Ammon's horn (tissue), 1 donor: ENCODE results near the gene DMPK.
A peak's percentile ranks its signal among the peaks of the same experiment; 100 is the strongest.

ENCODE experiments used
- DNase-seq: peaks from one replicate; pipeline ENCODE4 v3.0.0-alpha.2; 2016; ENCODE audit warnings: low spot score

DMPK gene

DNA sequence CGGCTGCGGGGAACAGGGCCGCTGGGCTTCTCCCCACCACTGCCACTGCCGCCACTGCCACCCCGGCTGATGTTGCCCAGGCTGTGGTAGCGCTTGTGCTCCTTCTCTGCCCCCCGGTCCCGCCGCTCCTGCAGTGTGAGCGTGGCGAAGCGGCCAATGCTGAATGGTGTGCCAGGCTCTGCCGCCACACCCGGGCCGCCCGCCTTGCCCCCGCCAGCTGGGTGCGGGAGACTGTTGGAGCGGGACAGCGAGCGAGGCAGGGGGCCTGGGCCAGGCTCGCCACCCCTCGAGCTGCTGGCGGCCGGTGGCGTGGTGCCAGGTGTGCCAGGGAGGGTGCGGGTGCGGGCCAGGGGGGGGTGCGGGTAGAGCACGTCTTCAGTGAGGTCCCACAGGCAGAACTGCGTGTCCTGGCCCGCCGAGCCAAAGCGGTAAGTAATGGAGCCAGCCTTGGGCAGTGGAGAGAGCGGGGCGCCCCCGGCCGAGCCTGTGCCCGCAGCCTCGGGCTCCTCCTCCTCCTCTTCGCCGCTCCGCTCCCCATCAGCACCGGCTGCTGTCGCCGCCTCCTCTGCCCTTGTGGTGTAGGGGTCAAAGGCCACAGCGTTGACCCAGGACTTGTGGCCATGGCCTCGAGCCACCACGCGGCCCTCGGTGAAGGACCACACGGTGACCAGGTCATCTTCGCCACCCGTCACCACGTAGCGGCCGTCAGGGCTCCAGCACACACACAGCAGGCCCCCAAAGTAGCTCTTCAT is 3.7 kb upstream of the DMPK start:
- no peak for DNase-seq

DNA sequence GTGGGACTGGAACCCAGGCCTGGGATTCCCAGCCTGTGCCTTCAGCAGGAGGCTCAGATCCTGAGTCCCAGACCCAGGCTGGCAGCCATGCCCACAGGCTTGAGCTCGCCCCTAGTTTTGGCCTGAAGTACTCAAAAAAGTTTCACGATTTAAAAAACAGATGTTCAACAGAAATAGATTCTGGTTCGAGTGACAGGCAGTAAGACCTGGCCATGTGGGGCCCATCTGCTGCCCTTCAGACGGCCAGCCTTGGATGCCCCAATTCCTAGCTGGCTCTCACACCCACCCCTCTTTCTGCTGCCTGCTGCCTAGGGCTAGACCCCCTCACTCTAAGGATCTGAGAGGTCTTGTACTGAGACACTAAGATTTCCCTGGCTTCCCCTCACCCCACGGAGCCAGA is 2.8 kb upstream of the DMPK start:
- no peak for DNase-seq

DNA sequence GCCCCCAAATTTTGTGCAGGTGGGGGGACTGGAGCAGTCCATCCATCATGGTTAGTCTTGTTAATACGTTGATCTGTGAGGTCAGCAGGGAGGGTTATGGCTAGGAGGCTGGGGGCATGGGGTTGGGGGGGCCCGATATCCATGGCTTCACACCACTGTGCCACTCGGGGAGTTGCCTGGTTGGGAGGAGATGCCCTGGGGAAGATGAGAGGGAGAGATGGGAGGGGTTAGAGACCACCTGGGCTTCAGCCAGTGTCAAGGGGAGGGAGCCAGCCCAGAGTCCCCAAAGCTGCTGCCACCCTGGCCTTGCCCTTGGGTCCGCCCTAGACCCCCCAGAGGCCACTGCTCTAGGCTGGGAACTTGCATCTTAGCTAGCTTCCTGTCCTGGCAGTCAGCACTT is 1.8 kb upstream of the DMPK start:
- DNase-seq = no peak

DNA sequence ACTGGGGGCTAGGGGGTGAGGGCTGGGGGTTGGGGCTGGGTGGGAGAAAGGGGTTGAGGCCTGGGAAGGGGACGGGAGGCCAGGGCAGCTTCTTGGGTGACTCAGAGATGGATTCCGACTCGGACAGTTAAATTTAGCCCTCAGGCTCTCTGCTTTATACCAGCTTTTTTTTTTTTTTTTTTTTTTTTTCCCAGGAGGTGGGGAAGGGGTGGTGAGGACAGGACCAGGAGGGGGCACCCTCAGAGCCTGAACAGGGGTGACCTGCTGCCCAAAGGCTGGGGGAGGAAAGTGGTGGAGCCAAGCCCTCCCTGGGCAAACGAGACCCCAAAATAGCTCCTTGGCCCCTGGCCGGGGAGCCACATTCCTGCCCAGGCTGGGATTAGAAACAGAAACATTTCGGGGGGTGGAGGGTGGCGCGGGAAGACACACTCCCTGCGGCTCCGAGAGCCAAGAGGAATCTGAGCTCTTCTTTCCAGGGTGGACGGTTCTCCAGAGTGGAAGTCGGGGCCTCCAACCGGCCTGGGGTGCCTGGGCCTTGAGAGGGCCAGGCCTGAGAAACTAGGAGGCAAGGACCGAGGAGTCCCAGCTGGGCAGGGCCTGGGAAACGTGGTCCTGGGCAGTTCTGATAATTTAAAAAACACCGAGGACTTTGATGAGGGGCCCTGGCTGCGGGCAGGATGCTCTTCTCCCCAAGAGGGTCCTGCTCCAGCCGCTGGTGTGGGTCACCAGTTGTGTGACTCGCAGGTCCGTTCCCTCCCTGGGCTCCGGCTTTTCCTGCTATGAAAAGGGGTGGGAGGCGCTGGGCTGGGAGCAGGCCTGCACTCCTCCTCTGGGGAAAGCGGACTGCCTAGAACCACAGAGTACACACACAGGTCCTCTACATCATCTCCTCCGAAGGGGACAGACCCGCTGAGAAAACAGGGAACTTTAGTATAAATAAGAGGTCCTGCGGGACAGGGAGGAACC is 813 bp upstream of the DMPK start:
- no peak for DNase-seq

DNA sequence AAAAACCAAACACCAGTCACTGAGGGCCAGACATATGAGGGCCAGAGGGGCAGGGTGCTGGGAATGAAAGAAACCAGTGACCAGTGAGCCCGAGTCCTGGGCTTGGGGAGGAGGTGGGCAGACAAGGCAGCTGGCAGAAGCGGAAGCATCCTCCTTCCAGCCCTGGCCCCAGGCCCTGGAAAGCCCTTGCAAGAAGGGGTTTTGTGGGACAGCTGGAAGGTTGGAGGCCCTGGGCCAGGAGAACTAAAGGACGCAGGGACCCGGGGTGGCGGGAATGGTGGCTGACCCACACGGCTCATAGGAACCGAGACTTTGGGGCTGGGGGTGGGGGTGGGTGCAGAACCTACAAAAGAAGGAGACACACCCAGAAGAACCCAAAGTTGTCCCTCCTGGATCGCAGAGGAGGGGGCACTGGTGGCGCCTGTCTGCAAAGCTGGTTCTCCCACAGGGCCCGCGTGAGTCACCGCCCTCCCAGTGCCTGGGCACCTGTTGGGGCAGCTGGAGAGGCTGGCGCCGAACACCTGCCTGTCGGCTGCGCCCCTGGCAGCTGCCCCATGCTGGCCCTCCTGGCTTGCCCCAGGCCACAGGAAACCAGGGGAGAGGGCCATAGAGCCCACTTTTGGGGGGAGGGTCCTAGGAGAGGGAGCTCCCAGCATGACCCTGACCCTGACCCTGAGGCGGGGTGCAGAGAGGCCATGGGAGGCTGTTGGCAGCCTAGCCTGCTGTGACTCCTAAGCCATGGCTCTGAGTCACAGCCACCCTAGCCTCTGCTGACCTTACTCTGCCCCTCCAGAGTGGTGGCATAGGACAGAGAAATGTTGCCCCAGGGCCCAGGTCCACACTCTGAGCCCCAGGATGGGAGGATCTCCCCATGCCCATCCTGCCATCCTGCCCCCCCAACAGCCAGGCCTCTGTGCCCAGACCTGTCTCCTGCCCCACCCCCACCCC is 802 bp downstream of the DMPK start:
- DNase-seq = no peak

DNA sequence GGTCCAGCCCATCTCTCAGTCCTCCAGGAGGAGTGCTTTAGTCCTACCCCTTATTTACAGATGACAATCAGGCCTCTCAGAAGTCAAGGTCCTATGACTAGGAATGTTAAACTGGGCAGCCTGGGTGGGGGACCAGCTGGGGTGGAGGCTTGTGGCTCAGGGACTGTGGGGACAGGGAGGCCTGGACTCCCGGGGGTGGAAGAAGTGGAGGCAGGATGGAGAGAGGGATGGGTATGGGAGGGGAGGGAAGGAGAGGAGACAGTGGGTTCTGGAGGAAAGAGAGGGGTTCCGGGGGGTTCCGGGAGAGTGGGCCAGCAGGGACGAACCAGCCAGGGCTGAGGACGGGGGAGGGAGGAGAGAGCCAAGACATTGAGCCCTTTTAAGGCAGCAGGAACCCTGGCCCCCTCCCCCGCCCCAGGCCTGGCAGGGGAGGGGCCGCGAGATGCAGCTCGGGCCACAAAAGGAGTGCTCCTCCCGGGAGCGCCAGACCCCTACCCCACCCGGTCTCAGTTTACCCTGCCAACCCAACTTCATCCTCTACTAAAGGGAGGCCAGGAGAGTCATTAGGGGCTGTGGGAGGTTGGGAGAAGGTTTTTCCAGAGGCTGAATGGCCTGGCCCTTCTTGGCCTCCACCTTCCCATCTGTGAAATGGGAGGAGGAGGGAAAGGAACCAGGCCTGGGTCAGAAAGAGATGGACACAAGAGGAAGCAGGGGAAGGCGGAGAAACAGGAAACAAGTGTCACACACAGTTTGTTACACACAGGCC is 1.7 kb downstream of the DMPK start:
- no peak for DNase-seq

DNA sequence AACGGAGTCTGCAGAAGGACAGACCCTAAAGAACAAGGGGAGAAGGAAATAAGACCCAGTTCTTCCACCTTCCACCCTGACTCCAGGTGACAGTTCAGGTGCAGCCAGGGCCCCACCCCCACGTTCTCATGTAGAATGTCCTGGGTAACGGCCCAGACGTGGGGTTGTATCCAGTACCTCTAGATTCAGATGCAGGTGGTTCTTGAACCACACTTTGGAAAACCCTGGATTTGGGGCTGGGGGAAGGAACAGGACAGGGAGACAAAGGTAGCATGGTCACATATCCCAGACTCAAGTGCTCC is 2.2 kb downstream of the DMPK start:
- no peak for DNase-seq

DNA sequence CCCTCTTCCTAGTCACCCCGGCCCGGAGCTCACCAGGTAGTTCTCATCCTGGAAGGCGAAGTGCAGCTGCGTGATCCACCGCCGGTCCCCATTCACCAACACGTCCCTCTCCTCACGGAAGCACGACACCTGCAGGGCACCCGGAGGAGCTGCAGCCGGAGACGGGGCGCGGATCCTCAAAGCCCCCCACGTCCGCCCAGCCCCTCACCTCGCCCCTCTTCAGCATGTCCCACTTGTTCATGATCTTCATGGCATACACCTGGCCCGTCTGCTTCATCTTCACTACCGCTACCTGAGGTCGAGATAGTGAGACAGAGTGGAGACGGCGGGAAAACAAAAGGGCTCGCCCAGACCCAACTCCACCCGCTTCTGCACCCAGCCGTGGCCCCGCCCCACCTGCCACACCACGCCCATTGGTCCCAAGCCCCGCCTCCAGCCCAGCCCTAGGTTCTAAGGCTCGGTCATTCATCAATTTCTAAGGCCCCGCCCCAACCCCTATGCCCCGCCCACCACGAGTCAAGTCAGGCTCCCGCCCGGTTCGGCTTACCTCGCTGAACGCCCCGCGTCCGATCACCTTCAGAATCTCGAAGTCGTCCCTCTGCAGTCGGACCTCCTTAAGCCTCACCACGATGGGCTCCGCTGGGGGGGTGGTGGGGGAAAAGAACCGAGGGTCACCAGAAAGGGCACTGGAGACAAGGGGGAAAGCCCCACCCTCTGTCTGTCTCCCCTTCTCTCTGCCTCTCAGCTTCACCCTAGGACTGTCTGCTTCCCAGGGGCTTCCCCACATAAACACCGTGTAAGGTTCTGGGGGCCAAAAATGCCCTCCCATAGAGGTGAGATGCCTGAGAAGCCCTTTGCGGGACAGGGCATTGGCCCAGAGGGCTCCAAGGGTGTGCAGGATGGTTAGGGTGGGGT is 2.8 kb downstream of the DMPK start:
- no peak for DNase-seq

DNA sequence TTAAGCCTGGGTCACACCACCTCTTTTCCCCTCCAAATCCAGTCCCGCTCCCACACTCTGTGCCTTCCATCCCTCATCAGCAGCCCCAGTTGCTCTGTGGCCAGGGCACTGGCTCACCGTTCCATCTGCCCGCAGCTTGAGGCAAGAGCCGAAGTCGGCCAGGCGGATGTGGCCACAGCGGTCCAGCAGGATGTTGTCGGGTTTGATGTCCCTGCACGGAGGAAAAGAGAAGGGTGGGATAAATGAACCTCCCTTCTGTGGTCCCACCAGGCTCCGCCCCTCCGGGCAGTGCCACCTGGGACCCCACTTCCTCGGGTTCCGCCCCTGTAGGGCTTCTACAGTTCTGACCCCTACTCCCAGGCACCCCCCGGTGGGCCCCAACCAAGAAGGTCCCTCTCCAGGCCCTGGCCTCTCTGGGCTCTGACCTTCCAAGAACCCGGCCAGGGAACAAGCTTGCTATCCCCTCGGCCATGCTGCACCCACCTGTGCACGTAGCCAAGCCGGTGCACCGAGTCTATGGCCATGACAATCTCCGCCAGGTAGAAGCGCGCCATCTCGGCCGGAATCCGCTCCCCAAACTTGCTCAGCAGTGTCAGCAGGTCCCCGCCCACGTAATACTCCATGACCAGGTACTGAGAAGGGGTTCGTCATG is 4.2 kb downstream of the DMPK start:
- no peak for DNase-seq

DNA sequence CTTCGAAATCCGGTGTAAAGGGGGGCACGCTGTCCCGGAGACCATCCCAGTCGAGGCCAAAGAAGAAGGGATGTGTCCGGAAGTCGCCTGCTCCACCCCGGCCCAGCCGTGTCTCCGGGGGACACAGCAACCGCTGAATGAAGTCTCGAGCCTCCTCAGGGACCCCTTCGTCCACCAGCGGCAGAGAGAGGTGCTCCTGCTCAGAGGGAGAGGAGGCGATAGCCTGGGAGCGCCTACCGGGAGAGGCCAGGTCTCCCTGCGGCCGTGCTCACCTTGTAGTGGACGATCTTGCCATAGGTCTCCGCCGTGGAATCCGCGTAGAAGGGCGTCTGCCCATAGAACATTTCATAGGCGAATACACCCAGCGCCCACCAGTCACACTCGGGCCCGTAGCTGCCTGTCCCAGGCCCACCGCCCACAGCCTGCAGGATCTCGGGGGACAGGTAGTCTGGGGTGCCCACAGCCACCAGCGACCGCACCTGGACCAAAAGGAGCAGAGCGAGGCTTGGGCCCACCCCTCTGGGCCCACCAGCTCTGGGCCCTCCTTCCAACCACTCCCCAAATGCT is 4.8 kb downstream of the DMPK start:
- DNase-seq = no peak

DNA sequence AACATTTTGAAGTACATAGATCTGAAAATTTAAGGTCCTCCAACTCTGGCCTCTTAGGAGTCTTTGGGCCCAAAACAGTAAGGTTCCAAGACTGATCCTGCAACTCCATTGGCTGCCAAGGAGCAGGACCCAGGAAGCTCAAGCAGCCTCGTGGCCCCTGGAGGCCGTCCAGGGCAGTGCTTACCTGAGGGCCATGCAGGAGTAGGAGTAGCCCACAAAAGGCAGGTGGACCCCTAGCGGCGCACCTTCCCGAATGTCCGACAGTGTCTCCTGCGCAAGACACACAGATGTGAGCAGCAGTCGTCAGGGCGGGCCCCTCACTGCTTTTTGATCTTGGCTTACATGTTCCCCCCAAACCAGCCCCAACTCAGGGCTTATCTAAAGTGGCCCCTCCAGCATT is 7.5 kb downstream of the DMPK start:
- no peak for DNase-seq

DNA sequence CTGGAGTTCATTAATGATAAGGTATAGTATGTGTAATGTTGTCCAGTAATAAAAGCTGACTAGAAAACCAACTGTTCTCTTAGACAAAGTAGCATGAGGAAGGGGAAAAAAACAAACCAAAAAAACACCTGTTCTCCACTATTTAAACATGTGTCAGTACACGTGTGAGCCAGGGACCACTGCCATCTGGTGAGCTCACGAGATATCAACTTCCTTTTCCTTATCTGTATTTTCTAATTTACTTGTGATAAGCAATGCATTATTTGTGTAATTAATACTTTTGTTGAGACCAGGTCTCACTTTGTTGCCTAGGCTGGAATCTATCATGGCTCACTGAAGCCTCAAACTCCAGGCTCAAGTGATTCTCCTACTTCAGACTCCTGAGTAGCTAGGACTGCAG is 8.9 kb downstream of the DMPK start:
- DNase-seq = no peak

DNA sequence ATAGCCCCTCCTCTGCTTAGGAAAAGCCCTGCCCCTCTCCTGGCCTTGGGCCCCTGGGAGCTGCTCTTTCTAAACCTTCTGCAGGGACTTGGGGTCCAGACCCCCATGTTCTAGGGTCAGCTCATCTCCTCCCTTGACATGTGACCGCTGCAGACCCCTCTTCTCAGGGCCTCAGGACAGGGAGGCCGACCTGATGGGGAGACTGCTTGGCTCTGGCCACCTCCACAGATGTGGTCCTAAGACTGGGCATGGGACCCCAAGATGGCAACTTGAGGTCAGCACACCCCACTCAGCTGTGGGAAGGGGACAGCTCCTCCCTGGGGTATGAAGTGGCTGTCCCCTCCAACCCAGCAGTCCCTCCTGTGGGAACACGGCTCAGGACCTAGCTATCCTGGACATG is 9.4 kb downstream of the DMPK start:
- DNase-seq = no peak

DNA sequence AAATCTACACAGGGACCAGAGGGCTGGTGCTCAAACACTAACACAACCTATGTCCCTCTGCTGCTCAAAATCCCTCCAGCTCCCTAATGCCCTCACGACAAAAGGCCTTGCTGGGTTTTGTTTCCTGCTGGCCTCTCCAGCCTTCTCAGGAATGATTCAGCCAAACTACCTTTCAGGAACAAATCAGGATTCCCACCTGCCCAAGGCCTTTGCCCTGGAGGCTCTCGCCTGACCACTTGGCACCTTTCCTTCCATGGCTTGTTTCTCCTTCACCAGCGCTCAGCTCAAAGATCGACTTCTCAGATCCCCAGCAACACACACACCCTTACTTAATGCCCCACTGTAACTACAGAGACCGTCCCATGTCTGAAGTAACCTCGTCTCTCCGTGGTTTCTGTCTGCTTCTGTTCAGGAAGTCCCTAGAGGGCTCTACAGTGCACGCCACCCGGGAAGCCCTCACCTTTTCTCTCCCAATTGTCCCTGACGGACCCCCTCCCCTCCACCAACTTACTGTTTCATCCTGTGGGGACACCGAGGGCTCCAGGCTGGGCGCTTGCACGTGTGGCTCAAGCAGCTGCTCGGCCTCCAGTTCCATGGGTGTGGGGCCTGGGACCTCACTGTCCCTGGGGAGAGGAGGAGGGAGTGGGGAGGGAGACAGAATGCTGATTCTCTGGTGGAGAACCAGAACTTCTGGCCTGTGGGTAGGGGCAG is 10.0 kb downstream of the DMPK start:
- DNase-seq = no peak

DNA sequence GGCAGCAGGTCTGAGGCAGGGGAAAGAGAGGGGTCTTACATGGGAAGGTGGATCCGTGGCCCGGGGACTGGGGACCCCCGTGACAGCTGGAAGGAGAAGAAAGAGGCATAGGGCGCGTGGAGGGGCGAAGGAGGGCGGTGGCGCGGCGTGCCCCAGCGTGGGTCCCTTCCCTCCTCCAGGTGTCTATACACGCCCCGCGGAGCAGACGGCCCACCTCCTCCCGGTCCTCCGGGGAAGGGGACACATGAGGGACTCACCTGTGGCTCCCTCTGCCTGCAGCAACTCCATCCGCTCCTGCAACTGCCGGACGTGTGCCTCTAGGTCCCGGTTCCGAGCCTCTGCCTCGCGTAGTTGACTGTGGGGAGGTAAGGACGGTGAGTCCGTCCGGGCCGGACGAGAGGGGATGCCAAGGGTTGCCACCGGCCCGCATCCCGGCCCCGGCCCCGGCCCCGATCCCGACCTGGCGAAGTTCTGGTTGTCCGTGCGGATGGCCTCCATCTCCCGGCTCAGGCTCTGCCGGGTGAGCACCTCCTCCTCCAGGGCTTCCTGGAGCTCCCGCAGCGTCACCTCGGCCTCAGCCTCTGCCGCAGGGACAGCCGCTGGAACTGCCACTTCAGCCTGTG is 10.9 kb downstream of the DMPK start:
- no peak for DNase-seq

DNA sequence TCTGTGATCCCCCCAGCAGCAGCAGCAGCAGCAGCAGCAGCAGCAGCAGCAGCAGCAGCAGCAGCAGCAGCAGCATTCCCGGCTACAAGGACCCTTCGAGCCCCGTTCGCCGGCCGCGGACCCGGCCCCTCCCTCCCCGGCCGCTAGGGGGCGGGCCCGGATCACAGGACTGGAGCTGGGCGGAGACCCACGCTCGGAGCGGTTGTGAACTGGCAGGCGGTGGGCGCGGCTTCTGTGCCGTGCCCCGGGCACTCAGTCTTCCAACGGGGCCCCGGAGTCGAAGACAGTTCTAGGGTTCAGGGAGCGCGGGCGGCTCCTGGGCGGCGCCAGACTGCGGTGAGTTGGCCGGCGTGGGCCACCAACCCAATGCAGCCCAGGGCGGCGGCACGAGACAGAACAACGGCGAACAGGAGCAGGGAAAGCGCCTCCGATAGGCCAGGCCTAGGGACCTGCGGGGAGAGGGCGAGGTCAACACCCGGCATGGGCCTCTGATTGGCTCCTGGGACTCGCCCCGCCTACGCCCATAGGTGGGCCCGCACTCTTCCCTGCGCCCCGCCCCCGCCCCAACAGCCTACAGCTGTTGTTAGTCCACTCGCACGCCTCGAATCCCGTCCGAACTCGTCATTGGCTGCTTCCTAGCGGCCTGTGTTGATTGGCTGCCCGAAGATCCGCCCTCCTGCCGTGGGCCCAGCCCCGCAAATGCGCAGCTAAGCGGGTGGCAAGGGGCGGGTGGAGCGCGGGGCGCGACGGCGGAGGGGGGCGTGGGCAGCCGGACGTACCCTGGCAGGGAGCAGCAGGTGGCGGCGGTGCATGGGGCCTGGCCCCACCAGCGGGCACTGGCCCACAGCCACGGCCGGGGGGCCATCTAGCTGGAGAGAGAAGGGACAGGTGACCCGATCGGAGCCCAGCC is 11.8 kb downstream of the DMPK start:
- peak; percentile 96 for DNase-seq

DNA sequence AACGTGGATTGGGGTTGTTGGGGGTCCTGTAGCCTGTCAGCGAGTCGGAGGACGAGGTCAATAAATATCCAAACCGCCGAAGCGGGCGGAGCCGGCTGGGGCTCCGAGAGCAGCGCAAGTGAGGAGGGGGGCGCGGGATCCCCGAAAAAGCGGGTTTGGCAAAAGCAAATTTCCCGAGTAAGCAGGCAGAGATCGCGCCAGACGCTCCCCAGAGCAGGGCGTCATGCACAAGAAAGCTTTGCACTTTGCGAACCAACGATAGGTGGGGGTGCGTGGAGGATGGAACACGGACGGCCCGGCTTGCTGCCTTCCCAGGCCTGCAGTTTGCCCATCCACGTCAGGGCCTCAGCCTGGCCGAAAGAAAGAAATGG is 12.5 kb downstream of the DMPK start:
- DNase-seq = peak; percentile 67
